ENCODE results near the gene PTF1A.

Gene PTF1A

GRCh38 chr10:23150091-23150490 lies 42.0 kb upstream of the PTF1A start:
- no peak overlapping the region for H3K4me3 ChIP-seq (ENCODE audit: insufficient read depth in 1 of 2, low read depth in 1 of 2, low read length in 2 of 2)
- no peak overlapping the region for H3K4ac ChIP-seq (ENCODE audit: low read depth in 1 of 2, low read length in 2 of 2)
- no peak overlapping the region for H4K91ac ChIP-seq (ENCODE audit: low read length)
- H2BK120ac ChIP-seq (ENCODE audit: low read depth, low read length), result no peak overlapping the region
- H2AFZ ChIP-seq (ENCODE audit: low read depth, low read length), result no peak overlapping the region
- H3K27me3 ChIP-seq (ENCODE audit: control insufficient read depth in 1 of 2, insufficient read depth in 1 of 2, low read length in 2 of 2), result no peaks in the 10 kb centered on the region
- H2BK12ac ChIP-seq (ENCODE audit: low read length in 2 of 2), result no peak overlapping the region
- no peak overlapping the region for H3K14ac ChIP-seq (ENCODE audit: low read length in 2 of 2)
- no peaks in the 10 kb centered on the region for H3K79me1 ChIP-seq (replicated peaks; ENCODE audit: low read length, poor library complexity, severe bottlenecking)
- H3K4me1 ChIP-seq (ENCODE audit: control insufficient read depth, insufficient read depth, low read depth, low read length), result peaks cover 2% of the 10 kb centered on the region
- WGBS, result 73% methylated on average over 4 of the region's 4 CpGs
- H3K4me2 ChIP-seq (ENCODE audit: low read length, poor library complexity, severe bottlenecking), result no peak overlapping the region
- H3K27ac ChIP-seq (ENCODE audit: low read length, poor library complexity, severe bottlenecking), result no peak overlapping the region
- H2BK15ac ChIP-seq (ENCODE audit: low read depth, poor library complexity, severe bottlenecking), result no peak overlapping the region
- no peak overlapping the region for H2BK5ac ChIP-seq (ENCODE audit: low read depth, low read length, poor library complexity, severe bottlenecking)
- H4K8ac ChIP-seq (ENCODE audit: low read length), result no peak overlapping the region
- H3K9ac ChIP-seq (ENCODE audit: low read length), result no peak overlapping the region
- no peak overlapping the region for H3K23ac ChIP-seq (ENCODE audit: low read length in 2 of 2)
- no peak for DNase-seq
- no peak overlapping the region for H3K18ac ChIP-seq (ENCODE audit: low read depth in 1 of 2, low read length in 2 of 2)
- no peak overlapping the region for H2AK5ac ChIP-seq (ENCODE audit: low read length, severe bottlenecking)
- H3K36me3 ChIP-seq (ENCODE audit: control insufficient read depth in 1 of 2, insufficient read depth in 2 of 2, low read depth in 1 of 2, low read length in 2 of 2), result no peaks in the 10 kb centered on the region
- no peaks in the 10 kb centered on the region for H3K9me3 ChIP-seq (ENCODE audit: control insufficient read depth, low read length)

GRCh38 chr10:23150610-23151009 lies 41.5 kb upstream of the PTF1A start:
- no peak overlapping the region for H4K8ac ChIP-seq (ENCODE audit: low read length)
- no peak overlapping the region for H2BK15ac ChIP-seq (ENCODE audit: low read depth, poor library complexity, severe bottlenecking)
- no peak overlapping the region for H2AFZ ChIP-seq (ENCODE audit: low read depth, low read length)
- no peak overlapping the region for H3K23ac ChIP-seq (ENCODE audit: low read length in 2 of 2)
- H3K18ac ChIP-seq (ENCODE audit: low read depth in 1 of 2, low read length in 2 of 2), result no peak overlapping the region
- H3K27me3 ChIP-seq (ENCODE audit: control insufficient read depth in 1 of 2, insufficient read depth in 1 of 2, low read length in 2 of 2), result peaks cover 0 to under 1% of the 10 kb centered on the region in 2 experiments
- H3K4me3 ChIP-seq (ENCODE audit: insufficient read depth in 1 of 2, low read depth in 1 of 2, low read length in 2 of 2), result no peak overlapping the region
- no peaks in the 10 kb centered on the region for H3K79me1 ChIP-seq (replicated peaks; ENCODE audit: low read length, poor library complexity, severe bottlenecking)
- no peak overlapping the region for H3K4me2 ChIP-seq (ENCODE audit: low read length, poor library complexity, severe bottlenecking)
- DNase-seq, result no peak
- no peak overlapping the region for H3K27ac ChIP-seq (ENCODE audit: low read length, poor library complexity, severe bottlenecking)
- no peak overlapping the region for H2BK120ac ChIP-seq (ENCODE audit: low read depth, low read length)
- no peaks in the 10 kb centered on the region for H3K36me3 ChIP-seq (ENCODE audit: control insufficient read depth in 1 of 2, insufficient read depth in 2 of 2, low read depth in 1 of 2, low read length in 2 of 2)
- H4K91ac ChIP-seq (ENCODE audit: low read length), result no peak overlapping the region
- no peaks in the 10 kb centered on the region for H3K9me3 ChIP-seq (ENCODE audit: control insufficient read depth, low read length)
- 78% methylated on average over 12 of the region's 12 CpGs for WGBS
- H3K4ac ChIP-seq (ENCODE audit: low read depth in 1 of 2, low read length in 2 of 2), result no peak overlapping the region
- no peak overlapping the region for H2AK5ac ChIP-seq (ENCODE audit: low read length, severe bottlenecking)
- no peak overlapping the region for H2BK12ac ChIP-seq (ENCODE audit: low read length in 2 of 2)
- H2BK5ac ChIP-seq (ENCODE audit: low read depth, low read length, poor library complexity, severe bottlenecking), result no peak overlapping the region
- no peak overlapping the region for H3K14ac ChIP-seq (ENCODE audit: low read length in 2 of 2)
- peaks cover 2% of the 10 kb centered on the region for H3K4me1 ChIP-seq (ENCODE audit: control insufficient read depth, insufficient read depth, low read depth, low read length)
- no peak overlapping the region for H3K9ac ChIP-seq (ENCODE audit: low read length)

- no peaks in the 10 kb centered on the region for H3K9me3 ChIP-seq (ENCODE audit: control insufficient read depth, low read length)
- H3K4me3 ChIP-seq (ENCODE audit: insufficient read depth in 1 of 2, low read depth in 1 of 2, low read length in 2 of 2), result no peak overlapping the region
- peaks cover 2% of the 10 kb centered on the region for H3K4me1 ChIP-seq (ENCODE audit: control insufficient read depth, insufficient read depth, low read depth, low read length)
- H2BK15ac ChIP-seq (ENCODE audit: low read depth, poor library complexity, severe bottlenecking), result no peak overlapping the region
- H2BK12ac ChIP-seq (ENCODE audit: low read length in 2 of 2), result no peak overlapping the region
- no peak for DNase-seq
- H4K8ac ChIP-seq (ENCODE audit: low read length), result no peak overlapping the region
- no peak overlapping the region for H3K4ac ChIP-seq (ENCODE audit: low read depth in 1 of 2, low read length in 2 of 2)
- H3K18ac ChIP-seq (ENCODE audit: low read depth in 1 of 2, low read length in 2 of 2), result no peak overlapping the region
- no peak overlapping the region for H2AK5ac ChIP-seq (ENCODE audit: low read length, severe bottlenecking)
- H3K14ac ChIP-seq (ENCODE audit: low read length in 2 of 2), result no peak overlapping the region
- H3K27me3 ChIP-seq (ENCODE audit: control insufficient read depth in 1 of 2, insufficient read depth in 1 of 2, low read length in 2 of 2), result peaks cover 0 to 5% of the 10 kb centered on the region in 2 experiments
- H2AFZ ChIP-seq (ENCODE audit: low read depth, low read length), result no peak overlapping the region
- no peaks in the 10 kb centered on the region for H3K79me1 ChIP-seq (replicated peaks; ENCODE audit: low read length, poor library complexity, severe bottlenecking)
- no peak overlapping the region for H3K27ac ChIP-seq (ENCODE audit: low read length, poor library complexity, severe bottlenecking)
- H3K23ac ChIP-seq (ENCODE audit: low read length in 2 of 2), result no peak overlapping the region
- no peak overlapping the region for H2BK120ac ChIP-seq (ENCODE audit: low read depth, low read length)
- H3K4me2 ChIP-seq (ENCODE audit: low read length, poor library complexity, severe bottlenecking), result no peak overlapping the region
- no peaks in the 10 kb centered on the region for H3K36me3 ChIP-seq (ENCODE audit: control insufficient read depth in 1 of 2, insufficient read depth in 2 of 2, low read depth in 1 of 2, low read length in 2 of 2)
- WGBS, result 81% methylated on average over 7 of the region's 7 CpGs
- no peak overlapping the region for H2BK5ac ChIP-seq (ENCODE audit: low read depth, low read length, poor library complexity, severe bottlenecking)
- H4K91ac ChIP-seq (ENCODE audit: low read length), result no peak overlapping the region
- no peak overlapping the region for H3K9ac ChIP-seq (ENCODE audit: low read length)
These were observed 41.0 kb upstream of the PTF1A start for GRCh38 chr10:23151071-23151470.

- no peak overlapping the region for H4K91ac ChIP-seq (ENCODE audit: low read length)
- H3K4ac ChIP-seq (ENCODE audit: low read depth in 1 of 2, low read length in 2 of 2), result no peak overlapping the region
- no peak overlapping the region for H4K8ac ChIP-seq (ENCODE audit: low read length)
- no peak overlapping the region for H3K14ac ChIP-seq (ENCODE audit: low read length in 2 of 2)
- H3K4me1 ChIP-seq (ENCODE audit: control insufficient read depth, insufficient read depth, low read depth, low read length), result peaks cover 6% of the 10 kb centered on the region
- H3K9me3 ChIP-seq (ENCODE audit: control insufficient read depth, low read length), result no peaks in the 10 kb centered on the region
- WGBS, result 78% methylated on average over 6 of the region's 7 CpGs
- H2BK15ac ChIP-seq (ENCODE audit: low read depth, poor library complexity, severe bottlenecking), result no peak overlapping the region
- no peaks in the 10 kb centered on the region for H3K79me1 ChIP-seq (replicated peaks; ENCODE audit: low read length, poor library complexity, severe bottlenecking)
- no peak for DNase-seq
- H3K27ac ChIP-seq (ENCODE audit: low read length, poor library complexity, severe bottlenecking), result no peak overlapping the region
- H3K4me2 ChIP-seq (ENCODE audit: low read length, poor library complexity, severe bottlenecking), result no peak overlapping the region
- no peak overlapping the region for H3K18ac ChIP-seq (ENCODE audit: low read depth in 1 of 2, low read length in 2 of 2)
- H2AK5ac ChIP-seq (ENCODE audit: low read length, severe bottlenecking), result no peak overlapping the region
- H2BK5ac ChIP-seq (ENCODE audit: low read depth, low read length, poor library complexity, severe bottlenecking), result no peak overlapping the region
- no peaks in the 10 kb centered on the region for H3K36me3 ChIP-seq (ENCODE audit: control insufficient read depth in 1 of 2, insufficient read depth in 2 of 2, low read depth in 1 of 2, low read length in 2 of 2)
- no peak overlapping the region for H2BK12ac ChIP-seq (ENCODE audit: low read length in 2 of 2)
- no peak overlapping the region for H3K9ac ChIP-seq (ENCODE audit: low read length)
- H3K23ac ChIP-seq (ENCODE audit: low read length in 2 of 2), result no peak overlapping the region
- H2BK120ac ChIP-seq (ENCODE audit: low read depth, low read length), result no peak overlapping the region
- peaks cover 7 to 27% of the 10 kb centered on the region in 2 experiments for H3K27me3 ChIP-seq (ENCODE audit: control insufficient read depth in 1 of 2, insufficient read depth in 1 of 2, low read length in 2 of 2)
- H2AFZ ChIP-seq (ENCODE audit: low read depth, low read length), result no peak overlapping the region
- no peak overlapping the region for H3K4me3 ChIP-seq (ENCODE audit: insufficient read depth in 1 of 2, low read depth in 1 of 2, low read length in 2 of 2)
These were observed 36.9 kb upstream of the PTF1A start for GRCh38 chr10:23155169-23155568.

Data from mesenchymal stem cell (in vitro differentiated cells and primary cell).